PC-9 (cell line): ENCODE results near the gene PTGDR2.

Source experiments
- CTCF ChIP-seq: fragments of 200-600 bp; sonication (generic); conservative IDR thresholded peaks from 2 replicates; pipeline ENCODE4 v1.6.1; 2017; ENCODE audit warnings: mixed run types, antibody characterized with exemption, mild to moderate bottlenecking, moderate library complexity
- EZH2 ChIP-seq: fragments of 200-600 bp; sonication (generic); IDR thresholded peaks from 2 replicates; pipeline ENCODE4 v1.8.0; 2017; ENCODE audit warnings: antibody characterized with exemption, low read depth

GRCh38 chr11:60879104-60879503, 23.4 kb upstream of the PTGDR2 start:
- TF ChIP-seq EZH2 (no peak), CTCF (no peak)
